ENCODE measurements around the gene ZFYVE27.

ZFYVE27 gene

GRCh38 chr10:97734021-97734420, 2.9 kb upstream of the ZFYVE27 start:
- Histone ChIP-seq H3K27ac (ENCODE audit: extremely low read depth, low read depth, low read length) (no peak overlapping the region), H3K4me3 (ENCODE audit: low read depth, low read length) (no peak overlapping the region), H3K4me1 (ENCODE audit: control insufficient read depth, insufficient read depth, low read length) (0 out of 2 replicates have a peak, but pooled peaks cover 2% of the 10 kb centered on the region), H3K36me3 (ENCODE audit: control insufficient read depth in 2 of 2, insufficient read depth in 1 of 2, low read length in 2 of 2) (peaks cover 2 to 8% of the 10 kb centered on the region in 2 experiments; a peak in 2 of 3 replicates), H3K9me3 (ENCODE audit: control insufficient read depth, insufficient read depth, low read depth, low read length) (no peaks in the 10 kb centered on the region)
- TF ChIP-seq SCRT1 (tag by site-specific recombination; IDR thresholded peaks at IDR 0.05; ENCODE audit: borderline replicate concordance) (no peak), ZNF701 (tag by site-specific recombination; IDR thresholded peaks at IDR 0.05) (no peak), KLF7 (tag by site-specific recombination; IDR thresholded peaks at IDR 0.05; ENCODE audit: borderline replicate concordance) (no peak), SALL2 (tag by site-specific recombination; IDR thresholded peaks at IDR 0.05; ENCODE audit: borderline replicate concordance) (no peak)
- ChIA-PET POLR2A (interaction anchor here (0.9 kb wide), 1 partner anchor 12 kb away, joined by 3 read pairs; no protein-coding TSS in a partner anchor), CTCF (interaction anchor here (0.7 to 15.2 kb wide), 6 partner anchors 23 to 136 kb away, joined by 3 to 487 read pairs (median 16); partner anchors contain the start of genes AVPI1 and MARVELD1)

GRCh38 chr10:97736403-97736901, 476 bp upstream of the ZFYVE27 start:
- no peaks in the 10 kb centered on the region for H3K9me3 ChIP-seq (ENCODE audit: control insufficient read depth, insufficient read depth, low read depth, low read length)
- H3K27ac ChIP-seq (ENCODE audit: extremely low read depth, low read depth, low read length), result peak overlapping the region; percentile 59; the same call in 1 of the 2 replicates
- POLR2A ChIA-PET, result interaction anchor here (0.6 to 2.3 kb wide), 23 partner anchors 8 to 379 kb away, joined by 3 to 30 read pairs (median 3); partner anchors contain the start of genes AVPI1 and MARVELD1
- CTCF ChIA-PET, result interaction anchor here (0.6 to 15.2 kb wide), 9 partner anchors 10 to 304 kb away, joined by 3 to 487 read pairs (median 4); partner anchors contain the start of gene MARVELD1
- H3K4me1 ChIP-seq (ENCODE audit: control insufficient read depth, insufficient read depth, low read length), result 0 out of 2 replicates have a peak, but pooled peaks cover 2% of the 10 kb centered on the region
- no peak overlapping the region for H3K4me3 ChIP-seq (ENCODE audit: low read depth, low read length)
- peaks cover 4 to 31% of the 10 kb centered on the region in 2 experiments; a peak in 2 of 3 replicates for H3K36me3 ChIP-seq (ENCODE audit: control insufficient read depth in 2 of 2, insufficient read depth in 1 of 2, low read length in 2 of 2)
- no peak for TF ChIP-seq HOXC10 (CRISPR knock-in tag; IDR thresholded peaks at IDR 0.05)
- TF ChIP-seq YY2 (tag by site-specific recombination; IDR thresholded peaks at IDR 0.05), result no peak
- TF ChIP-seq ZNF658 (tag by site-specific recombination; IDR thresholded peaks at IDR 0.05), result no peak
- TF ChIP-seq ZNF362 (tag by site-specific recombination; IDR thresholded peaks at IDR 0.05), result no peak
- no peak for TF ChIP-seq ZBTB20 (tag by site-specific recombination; IDR thresholded peaks at IDR 0.05)
- no peak for TF ChIP-seq ZNF239 (tag by site-specific recombination; IDR thresholded peaks at IDR 0.05)
- TF ChIP-seq KLF7 (tag by site-specific recombination; IDR thresholded peaks at IDR 0.05; ENCODE audit: borderline replicate concordance), result no peak
- TF ChIP-seq ZNF837 (tag by site-specific recombination; IDR thresholded peaks at IDR 0.05), result no peak
- no peak for TF ChIP-seq ZNF510 (tag by site-specific recombination; IDR thresholded peaks at IDR 0.05; ENCODE audit: insufficient replicate concordance)
- no peak for TF ChIP-seq GLIS2 (tag by site-specific recombination; IDR thresholded peaks at IDR 0.05)
- TF ChIP-seq PRDM6 (tag by site-specific recombination; IDR thresholded peaks at IDR 0.05), result no peak
- peak; percentile 72 for TF ChIP-seq ZNF518A (tag by site-specific recombination; conservative IDR thresholded peaks at IDR 0.05; ENCODE audit: low read depth)
- no peak for TF ChIP-seq KLF9 (tag by site-specific recombination; IDR thresholded peaks at IDR 0.05; ENCODE audit: low read depth)
- peak; percentile 94; the same call in 1 of the 2 replicates for TF ChIP-seq ZNF335 (tag by site-specific recombination; conservative IDR thresholded peaks at IDR 0.05)
- TF ChIP-seq ZNF707 (tag by site-specific recombination; IDR thresholded peaks at IDR 0.05), result no peak
- TF ChIP-seq ZNF169 (tag by site-specific recombination; IDR thresholded peaks at IDR 0.05), result no peak
- no peak for TF ChIP-seq ZNF114 (tag by site-specific recombination; IDR thresholded peaks at IDR 0.05)
- TF ChIP-seq ZNF23 (tag by site-specific recombination; IDR thresholded peaks at IDR 0.05; ENCODE audit: borderline replicate concordance), result no peak
- TF ChIP-seq INSM2 (tag by site-specific recombination; IDR thresholded peaks at IDR 0.05), result no peak
- no peak; the same call in 1 of the 2 replicates for TF ChIP-seq ZFP69B (tag by site-specific recombination; IDR thresholded peaks at IDR 0.05)
- TF ChIP-seq ZNF433 (tag by site-specific recombination; IDR thresholded peaks at IDR 0.05; ENCODE audit: low read depth), result no peak
- no peak for TF ChIP-seq ZNF626 (tag by site-specific recombination; IDR thresholded peaks at IDR 0.05)

Data from HEK293 (cell line).